GM18870 (cell line): Measurements from ENCODE around the gene OR1J1.

Source experiments
- ATAC-seq: cut with Tn5 transposase; IDR thresholded peaks from one replicate; pipeline ENCODE4 v1.9.1; 2021; ENCODE audit warnings: moderate library complexity; ENCODE audit not compliant: unreplicated experiment

The OR1J1 gene

DNA sequence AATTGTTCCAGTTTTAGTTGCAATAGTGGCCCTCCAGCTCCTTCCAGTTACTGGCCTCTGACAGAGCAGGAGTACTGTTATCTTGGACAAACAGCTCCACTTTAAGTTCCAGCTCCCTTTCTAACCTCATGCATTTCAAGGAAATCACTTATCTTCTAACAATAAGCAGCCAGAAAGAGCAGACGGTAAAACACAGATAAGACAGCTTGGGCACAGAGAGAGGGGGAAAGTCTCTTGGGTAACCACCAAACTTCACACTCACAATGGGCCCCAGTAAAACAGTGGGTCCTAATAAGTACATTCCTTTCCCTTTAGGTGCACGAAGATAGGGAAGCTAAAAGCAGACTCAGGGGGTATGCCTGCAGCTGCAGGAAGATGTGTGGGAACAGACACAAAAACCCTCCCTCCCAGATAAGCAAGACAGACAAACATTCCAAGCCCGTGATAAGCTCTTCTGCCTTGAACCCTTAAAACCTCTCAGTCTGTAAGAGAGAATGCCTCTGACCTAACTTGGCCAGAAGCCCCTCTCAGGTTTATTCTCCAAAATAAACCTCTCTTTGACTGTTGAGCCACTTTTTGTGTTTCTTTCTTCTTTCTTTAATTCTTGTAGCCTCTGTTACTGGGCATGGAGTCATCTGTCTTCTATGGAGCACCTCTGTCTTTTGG is 30.8 kb downstream of the OR1J1 start:
- no peak for ATAC-seq

DNA sequence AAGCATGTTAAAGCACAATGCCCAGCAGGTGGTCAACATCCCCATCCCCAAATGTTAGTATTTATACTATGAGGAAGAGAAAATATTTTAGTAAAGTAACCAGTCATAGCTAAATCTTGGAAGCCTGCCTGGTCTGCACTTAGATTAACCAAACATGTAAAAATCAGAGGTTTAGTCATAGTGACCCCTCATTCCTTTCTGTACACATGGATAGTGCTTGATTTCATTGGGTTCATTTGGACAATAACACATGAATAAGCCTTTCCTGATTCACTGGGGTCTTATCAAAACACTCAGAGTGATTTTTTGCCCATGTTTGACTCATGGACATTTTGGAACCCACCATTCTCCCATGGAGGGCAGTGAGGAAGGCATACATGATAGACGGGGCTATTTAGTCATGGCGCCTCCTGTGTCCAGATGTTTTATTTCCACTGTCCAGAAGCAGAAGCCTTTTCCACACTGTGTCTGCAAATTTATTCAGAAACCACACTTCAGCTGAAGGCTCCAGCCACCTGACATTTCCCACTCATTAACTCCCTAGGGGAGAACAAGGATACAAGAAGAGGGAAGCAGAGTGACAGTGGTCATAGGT is 32.5 kb downstream of the OR1J1 start:
- ATAC-seq = no peak

DNA sequence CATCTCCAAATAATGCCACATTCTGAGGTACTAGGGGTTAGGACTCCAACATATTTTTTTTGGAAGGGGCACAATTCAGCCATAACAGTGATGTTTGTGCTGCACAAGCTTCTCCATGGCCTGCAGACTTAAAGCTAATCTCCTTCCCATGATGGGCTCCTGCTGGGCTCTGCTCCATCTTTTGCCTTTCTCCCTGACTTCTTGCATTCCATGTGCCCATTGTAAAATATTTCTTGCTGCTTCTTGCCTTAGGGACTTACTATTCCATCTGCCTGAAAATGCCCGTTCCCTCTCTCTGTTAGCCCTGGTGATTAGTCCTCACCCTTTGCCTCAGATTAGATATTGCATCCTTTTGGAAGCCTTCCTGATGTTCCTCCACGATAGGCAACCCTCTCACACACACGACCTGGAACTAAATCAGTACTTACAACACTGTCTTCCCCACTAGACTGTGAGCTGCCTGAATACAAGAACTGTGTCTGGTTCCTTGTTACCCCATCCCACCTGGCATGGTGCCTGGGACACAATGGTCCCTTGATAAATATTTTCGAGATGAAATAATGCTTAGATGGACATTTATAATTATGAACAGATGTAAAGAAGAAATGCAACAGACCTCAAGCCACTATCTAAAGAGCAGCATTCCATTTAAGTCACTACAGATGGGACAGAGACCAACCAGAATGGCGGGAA is 33.5 kb downstream of the OR1J1 start:
- ATAC-seq = no peak

DNA sequence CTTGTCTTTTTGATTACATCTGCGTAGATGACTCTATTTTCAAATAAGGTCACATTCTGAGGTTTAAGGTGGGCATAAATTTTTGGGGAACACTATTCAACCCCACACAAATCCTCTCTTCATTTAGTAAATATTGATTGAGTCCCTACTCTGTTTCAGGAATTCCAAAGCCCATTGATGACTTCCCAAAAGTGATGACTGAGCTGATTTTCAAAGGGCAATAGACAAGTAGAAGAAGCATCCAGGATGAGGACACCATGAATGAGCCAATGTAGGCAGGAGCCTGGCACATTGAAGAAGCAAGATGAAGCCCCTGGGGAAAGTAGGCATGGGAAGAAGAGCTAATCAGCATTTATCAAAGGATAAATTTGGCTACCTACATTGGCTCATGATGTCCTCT is 35.2 kb downstream of the OR1J1 start:
- no peak for ATAC-seq
